Activated CD4-positive, CD25-positive, alpha-beta regulatory T cell treated with anti-CD3 and anti-CD28 coated beads, Interleukin-2, amount 50 U/mL, for 24 hours (primary cell): ENCODE results near the gene CCDC142.

Experiments
- ATAC-seq, 2 donors: fragments of 150-1000 bp; cut with Tn5 transposase; one replicate each; pipeline ENCODE4 v1.10.0; 2021; ENCODE audit warnings: mild to moderate bottlenecking in 1 of 2, moderate library complexity in 1 of 2

CCDC142 gene

DNA sequence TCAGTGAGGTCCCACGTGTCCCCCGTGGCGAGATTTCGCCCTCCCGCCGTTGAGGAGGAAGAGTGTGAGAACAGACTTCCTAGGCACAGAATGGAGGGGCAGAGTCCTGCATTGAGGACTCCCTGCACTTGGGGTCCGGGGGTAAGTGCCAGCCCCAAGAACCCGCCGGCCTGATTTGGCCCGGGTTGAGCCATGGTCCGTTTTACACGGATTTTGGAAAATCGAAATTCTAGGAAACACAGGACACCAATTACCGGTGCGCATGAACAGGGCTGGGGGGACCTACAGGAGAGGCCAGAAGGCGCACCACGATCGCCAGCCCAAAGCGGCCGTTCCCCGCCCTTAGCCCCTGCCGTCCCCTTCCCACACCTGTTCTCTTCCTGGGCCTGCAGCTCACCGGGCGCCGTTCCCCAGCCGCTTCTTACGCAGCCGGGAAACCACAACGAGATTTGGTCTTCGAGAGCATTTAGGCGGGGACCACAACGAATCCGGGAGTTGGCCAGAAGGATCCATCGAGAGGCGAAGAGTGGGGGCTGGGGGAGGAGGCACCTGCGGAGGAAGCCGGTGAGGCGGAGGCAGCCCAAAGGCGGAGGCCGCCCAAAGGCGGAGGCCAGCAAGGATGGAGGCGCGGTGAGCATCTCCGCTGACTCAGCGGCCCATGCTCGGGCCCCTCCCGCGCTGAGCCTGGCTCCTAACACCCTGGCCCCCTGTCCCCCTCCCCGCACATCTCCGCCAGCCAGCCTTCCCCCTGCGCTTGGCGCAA lies 31.0 kb upstream of the CCDC142 start:
- no peak for ATAC-seq

GRCh38 chr2:74512744-74513604 lies 30.2 kb upstream of the CCDC142 start:
- ATAC-seq: no peak

GRCh38 chr2:74511104-74511989 lies 28.5 kb upstream of the CCDC142 start:
- no peak for ATAC-seq

GRCh38 chr2:74510272-74510671 lies 27.5 kb upstream of the CCDC142 start:
- no peak for ATAC-seq

DNA sequence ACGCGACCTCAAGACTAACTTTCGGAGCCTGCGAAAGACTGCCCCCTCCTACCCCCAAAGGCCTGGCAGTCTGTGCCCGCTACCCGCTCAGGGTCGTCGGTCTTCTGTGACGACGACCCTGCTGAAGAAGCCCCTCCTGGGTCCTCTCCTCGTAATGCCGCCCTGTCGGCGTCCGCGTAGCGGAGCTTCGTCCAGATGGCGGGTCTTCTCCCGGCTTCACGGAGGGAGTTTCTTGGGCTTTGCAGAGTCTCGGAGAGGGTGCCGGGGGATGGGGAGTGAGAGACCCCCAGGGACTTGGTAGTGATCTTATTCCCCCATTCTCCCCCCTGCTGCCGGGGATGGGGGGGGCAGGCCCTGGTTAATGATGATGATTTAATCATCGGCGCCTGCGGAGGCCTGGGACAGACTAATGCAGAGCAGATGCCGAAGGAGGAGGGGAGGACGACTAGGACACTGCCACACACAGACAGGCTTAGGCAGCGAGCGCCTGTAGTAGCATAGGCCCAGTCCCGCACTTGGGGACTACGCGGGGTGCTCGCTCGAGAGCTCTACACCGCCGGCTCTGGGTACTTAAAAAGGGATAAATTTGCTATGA lies 25.2 kb upstream of the CCDC142 start:
- ATAC-seq: no peak

DNA sequence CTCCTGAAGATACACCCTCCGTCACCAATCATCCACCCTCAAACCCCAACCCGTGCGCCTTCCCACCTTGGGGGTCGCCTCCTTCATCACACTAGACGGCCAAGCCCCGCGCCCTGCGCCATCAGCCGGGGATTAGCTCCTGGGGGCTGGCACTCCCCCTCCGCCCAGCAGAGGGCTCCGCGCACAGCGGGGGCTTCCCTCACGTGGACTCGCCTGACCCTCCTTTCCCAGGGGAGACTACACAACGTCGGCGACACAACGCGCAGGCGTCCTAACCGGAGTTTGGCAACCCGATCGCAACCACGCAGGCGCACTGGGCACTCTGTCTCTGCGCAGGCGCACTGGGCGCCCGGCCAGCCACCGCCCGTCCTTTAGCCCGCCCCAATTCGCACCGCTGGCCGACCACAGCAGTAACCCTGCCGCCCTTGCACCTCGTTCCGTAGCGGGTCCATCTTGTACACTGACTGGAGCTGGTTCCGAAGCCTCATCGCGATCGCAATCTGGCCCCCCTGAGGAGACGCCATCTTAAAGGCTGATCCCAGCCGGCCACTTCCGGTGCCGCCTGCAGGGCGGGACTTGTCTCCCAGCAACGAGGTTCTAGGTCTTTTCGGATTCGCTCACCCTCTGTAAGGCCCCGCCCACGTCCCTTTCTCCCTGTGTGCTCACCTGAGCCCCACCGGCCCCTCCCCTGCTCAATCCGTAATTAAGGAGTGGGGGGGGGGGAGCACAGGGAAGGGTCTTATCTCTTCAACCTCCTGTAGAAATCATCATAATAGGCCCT lies 24.5 kb upstream of the CCDC142 start, which contains the start of gene PCGF1:
PCGF1 (minus strand) TSS at position 551 of the 781 bp plus-strand sequence; CDS start at position 524, 27 bp downstream.
- peak; percentile 93 to 95 for ATAC-seq

DNA sequence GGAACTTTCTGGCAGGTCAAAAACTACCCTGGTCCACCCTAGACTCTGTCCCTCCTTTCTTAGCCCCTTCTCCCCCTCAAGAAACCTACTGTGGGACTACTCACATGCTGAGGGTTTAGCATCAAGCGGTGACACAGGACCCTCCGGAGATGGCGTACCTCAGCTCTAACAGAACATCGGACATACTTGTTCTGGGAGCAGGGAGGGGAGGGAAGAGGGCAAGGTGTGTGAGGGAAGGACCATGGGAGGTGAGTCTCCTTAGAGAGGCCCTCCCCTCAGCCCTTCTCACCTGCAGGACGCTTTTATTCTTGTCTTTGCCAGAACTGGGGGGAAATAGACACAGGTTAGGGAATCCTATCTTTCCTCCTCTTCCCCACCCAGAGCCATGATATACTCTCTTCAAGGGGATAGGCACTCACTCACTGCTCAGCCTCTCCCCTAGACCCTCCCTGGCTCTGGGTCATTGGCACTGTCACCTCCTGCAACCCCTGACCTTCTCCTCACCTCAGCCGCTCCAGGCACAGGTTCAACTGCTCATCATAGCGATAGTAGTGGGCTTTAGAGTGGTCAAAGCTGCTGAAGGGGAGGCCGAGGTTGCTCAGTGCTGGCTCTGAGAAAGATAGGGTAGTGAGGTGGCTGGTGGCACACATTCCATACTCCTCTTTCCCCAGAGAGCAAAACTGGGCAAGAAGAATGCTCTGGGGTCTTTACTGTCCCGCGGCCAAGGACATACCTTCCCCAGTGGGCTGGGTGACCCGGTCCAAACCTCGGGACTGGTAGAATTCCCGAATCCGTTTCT lies 22.8 kb upstream of the CCDC142 start:
- ATAC-seq: no peak

GRCh38 chr2:74504591-74504990 lies 21.8 kb upstream of the CCDC142 start:
- ATAC-seq: no peak

DNA sequence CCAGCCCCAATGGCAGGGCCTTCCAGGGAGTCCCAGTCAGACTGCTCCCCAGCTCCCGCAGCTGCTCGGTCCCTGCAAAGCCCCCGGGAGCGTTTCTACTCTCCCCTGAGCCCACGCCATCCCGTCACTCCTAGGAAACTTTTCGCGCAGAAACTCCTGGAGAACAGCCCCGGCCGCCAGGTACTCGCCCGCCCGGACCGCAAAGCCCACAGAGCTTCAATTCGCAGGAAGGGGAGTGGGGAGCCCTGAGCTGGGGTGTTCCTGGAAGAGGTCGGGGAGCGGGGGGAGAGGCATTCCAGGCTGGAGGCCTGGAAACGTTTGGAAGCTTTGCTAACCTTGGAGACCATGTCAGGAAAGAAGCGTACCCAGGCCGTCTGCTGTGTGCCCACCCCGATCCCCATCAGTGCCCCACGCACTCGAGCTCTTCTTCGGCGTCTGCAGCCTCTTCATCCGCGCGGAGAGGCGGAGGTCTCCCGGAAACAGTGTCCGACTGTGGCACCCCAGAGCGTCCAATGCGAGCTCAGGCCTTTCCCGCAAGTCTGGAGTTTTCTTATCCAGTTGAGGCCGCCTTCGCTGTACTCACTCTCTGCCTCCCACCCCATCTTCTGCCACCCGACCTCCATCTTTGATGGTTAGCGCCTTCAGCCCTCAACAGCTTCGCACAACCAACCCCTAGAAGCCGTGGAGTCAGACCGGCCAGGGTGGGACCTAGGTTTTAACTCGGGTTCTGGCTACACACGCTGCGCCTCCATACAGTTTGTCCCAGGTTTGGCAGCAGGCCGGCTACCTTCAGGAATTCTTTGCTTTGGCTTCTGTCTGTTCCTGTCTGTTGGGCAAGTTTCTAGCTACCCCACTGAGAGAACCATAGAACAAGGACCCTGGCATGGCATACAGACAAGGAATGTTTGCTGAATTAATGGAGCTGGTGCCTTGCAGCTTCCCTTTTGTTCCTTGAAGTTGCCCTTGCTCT lies 21.0 kb upstream of the CCDC142 start:
- no peak for ATAC-seq

GRCh38 chr2:74502720-74503505 lies 20.1 kb upstream of the CCDC142 start:
- ATAC-seq: peak; percentile 17 to 26

- no peak for ATAC-seq
Measured at GRCh38 chr2:74502147-74502719, 19.4 kb upstream of the CCDC142 start.

- ATAC-seq: no peak
Measured at GRCh38 chr2:74501335-74502071, 18.7 kb upstream of the CCDC142 start.

GRCh38 chr2:74500578-74500946 lies 17.8 kb upstream of the CCDC142 start:
- ATAC-seq: no peak

- ATAC-seq: no peak
Measured at GRCh38 chr2:74499940-74500577, 17.3 kb upstream of the CCDC142 start.

DNA sequence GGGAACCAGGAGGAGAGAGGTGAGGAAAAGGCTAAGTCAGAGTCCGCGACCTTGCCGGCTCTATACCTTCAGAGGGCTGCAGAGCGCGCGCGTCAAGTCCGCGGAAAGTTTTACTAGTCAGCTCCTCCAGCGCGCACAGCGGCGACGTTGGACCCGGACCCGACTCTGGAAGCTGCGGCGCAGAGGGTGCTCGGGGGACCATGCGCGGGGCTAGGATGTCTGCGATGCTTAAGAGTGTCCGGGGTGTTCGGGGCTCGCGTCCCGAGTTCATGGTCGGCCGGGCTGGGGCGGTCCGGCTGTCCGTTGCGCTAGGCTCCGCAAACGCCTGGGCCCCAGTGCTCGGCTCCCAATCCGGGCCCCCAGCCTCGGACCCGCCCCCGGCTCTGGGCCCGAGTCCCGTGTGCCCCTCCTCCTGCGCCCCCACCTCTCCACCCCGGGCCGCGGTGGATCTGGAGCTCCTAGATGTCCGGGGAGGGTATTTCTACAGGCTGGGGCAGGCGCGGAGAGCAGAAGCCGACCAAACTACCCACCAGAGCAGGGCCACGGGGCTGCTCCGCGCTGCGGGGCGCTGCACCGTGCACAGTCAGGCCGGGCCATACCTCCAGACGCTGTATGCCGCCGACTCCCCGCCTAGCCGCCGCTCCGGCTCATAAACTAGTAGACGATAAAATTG lies 16.6 kb upstream of the CCDC142 start, which contains the start of gene LBX2:
LBX2 (minus strand) TSS at position 337 of the 673 bp plus-strand sequence; CDS start at position 271, 66 bp downstream.
- peak; percentile 22 to 23 for ATAC-seq
